Middle frontal gyrus (tissue), 1 donor: ENCODE data around the gene ELMO3.

ENCODE experiments used
- DNase-seq: peaks from one replicate; pipeline ENCODE4 v3.0.0-alpha.2; 2015; ENCODE audit warnings: low spot score; ENCODE audit errors: extremely low spot score

The ELMO3 gene

DNA sequence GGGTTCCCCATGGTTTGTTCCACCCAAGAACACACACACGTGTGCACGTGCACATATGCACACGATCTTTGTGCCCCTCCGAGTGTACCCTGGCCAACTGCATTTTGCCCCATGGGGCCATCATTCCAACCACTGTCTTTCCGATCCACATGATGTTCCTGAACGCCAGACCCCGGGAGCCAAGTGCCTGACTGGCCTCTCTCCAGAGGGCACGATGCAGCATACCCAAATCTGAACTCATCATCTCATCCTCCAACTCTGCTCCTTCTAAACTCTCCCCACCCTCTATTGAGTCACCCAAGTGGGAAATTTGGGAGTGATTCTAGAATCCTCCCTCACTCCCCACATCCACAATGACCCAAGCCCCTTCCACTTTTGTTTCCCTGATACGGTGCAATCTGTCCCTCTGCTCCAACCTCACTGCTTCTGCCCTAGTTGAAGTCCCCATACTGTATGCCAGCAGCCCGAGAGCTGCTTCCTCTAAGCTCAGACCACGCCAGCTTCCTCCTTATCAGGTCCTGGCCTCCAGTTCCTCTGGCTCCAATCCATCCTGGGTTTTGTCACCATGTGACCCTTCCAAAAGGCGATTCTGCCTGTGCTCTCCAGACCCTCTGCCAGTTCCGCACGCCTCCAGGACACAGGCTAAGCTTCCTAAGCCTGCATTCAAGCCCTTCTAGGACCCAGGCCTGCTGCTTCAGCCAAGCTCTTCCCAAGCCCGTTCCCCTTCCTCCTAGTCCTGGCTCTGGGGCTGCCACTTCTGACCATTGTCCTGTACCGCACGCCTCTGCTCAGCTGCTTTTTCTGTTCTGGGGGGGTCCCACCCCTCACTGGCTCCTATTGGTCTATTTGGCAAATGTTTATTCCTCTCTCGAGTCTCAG, 17.9 kb downstream of the ELMO3 start:
- no peak for DNase-seq

DNA sequence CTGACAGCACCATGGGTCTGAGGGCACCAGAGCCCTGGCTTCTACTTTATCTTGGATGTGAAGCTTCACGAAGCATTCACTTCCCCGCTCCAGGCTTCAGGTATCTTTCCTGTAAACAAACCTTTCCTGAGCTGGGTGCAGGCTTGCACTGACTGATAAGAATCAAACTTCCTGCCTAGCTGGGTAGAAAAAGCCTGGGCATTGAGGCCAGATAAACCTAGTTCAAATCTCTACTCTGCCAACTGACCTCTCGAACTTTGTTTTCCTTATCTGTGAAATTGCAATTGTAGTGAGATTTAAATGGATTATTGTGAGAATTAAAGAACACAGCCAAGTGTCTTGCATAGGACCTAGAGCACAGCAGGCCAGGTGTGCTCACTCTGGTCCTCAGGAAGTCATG, 25.1 kb downstream of the ELMO3 start:
- DNase-seq = no peak

DNA sequence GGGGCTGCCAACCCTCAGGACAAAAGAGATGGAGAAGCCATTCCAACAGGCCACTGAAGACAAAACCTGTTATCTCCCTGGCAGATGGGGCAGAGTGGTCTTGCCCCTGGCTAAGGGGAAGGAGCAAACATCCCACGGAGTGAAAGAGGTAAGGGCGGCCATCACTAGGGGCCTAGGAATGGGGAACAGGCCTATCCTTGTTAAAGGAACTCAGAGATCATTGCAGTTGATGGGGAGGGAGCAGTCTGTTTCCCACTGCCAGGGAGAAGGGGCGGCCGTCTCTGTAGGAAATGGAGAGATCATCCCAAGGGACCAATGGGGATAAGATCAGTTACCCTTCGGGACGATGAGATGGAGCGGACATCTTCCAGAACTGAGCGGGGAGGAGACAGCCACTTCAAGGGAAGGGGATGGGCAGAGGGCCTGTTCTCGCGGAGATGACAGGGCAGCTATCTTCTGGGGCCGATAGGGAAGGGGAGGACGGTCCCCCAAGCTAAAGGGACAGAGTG, 27.4 kb downstream of the ELMO3 start:
- no peak for DNase-seq

DNA sequence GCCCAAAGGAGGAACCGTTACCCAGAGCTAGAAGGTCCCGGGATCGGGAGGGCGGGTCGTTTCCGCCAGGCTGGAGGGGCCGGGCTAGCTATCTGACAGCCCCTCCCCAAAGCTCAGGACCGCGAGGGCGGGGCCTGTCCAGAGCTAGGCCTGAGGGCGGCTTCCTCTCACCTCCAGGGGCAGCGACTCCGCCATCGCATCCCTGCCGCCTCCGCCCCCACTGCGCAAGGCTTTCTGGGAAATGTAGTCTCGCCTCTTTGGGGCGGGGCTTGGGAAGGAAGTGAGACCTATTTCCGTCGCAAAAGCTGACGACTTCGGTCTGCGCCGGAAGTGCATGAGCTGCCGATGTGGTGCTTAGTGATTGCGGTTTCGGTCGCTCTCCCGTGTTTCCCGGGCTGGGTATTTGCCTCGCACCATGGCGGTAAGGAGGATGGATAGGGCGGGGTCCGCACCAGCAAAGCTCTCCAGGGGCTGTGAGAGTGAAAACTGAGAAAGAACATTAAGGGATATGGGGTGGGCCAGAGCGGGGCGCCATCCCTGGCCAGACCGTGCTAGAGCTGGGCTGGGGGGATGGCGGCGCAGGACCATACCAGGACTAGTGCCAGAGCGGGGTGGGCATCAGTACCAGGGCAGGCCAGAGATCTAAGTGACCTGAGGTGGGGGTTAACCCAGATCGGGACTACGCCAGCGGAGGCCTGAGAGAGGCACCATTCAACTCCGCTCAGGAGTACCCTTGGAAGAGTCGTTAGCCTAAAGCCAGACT, 28.1 kb downstream of the ELMO3 start, which contains the start of gene TMEM208:
Gene TMEM208, plus strand, starts transcription at position 327 of the 763 bp plus-strand sequence. Its CDS starts 89 bp downstream, at position 416.
- DNase-seq = peak; percentile 98

DNA sequence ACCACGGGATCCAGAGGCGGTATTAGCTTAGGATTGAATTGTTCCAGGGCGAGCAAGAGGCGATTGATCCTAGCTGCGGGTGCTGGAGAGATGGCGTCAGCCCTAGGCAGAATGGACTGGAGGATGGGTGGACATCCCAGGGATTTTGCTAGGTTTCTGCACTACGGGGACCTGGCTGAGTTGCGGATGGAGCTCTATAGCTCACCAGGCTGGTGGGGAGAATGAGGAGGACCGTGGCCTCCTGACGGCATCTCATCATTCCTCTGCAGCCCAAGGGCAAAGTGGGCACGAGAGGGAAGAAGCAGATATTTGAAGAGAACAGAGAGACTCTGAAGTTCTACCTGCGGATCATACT, 28.6 kb downstream of the ELMO3 start:
- DNase-seq = no peak

DNA sequence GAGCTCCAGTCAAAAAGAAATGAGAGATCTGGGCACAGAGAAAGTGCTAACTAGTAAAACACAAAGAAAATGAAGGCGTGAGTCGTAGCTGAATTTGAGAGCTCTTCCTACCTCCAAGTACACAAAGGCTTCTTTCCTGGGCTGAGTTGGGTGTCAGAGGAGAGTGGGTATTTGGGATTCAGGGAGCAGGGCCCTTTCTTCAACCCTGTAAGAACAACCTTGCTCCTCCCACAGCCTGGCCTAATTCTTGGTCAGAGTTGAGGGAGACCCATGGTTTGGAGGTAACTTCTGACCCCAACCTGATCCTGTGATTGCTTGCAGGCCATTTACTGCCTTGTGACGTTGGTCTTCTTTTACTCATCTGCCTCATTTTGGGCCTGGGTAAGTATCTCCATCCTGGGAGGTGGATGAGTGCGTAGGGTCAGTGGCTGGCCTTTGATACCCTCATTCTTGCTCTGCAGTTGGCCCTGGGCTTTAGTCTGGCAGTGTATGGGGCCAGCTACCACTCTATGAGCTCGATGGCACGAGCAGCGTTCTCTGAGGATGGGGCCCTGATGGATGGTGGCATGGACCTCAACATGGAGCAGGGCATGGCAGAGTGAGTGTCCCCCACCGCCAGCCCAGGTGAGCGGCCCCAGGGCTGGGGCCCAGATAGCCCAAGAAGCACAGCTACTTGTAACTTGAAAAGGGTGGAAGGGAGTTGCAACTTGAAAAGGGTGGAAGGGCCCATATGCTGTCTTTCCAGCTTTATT, 29.3 kb downstream of the ELMO3 start:
- DNase-seq = no peak

DNA sequence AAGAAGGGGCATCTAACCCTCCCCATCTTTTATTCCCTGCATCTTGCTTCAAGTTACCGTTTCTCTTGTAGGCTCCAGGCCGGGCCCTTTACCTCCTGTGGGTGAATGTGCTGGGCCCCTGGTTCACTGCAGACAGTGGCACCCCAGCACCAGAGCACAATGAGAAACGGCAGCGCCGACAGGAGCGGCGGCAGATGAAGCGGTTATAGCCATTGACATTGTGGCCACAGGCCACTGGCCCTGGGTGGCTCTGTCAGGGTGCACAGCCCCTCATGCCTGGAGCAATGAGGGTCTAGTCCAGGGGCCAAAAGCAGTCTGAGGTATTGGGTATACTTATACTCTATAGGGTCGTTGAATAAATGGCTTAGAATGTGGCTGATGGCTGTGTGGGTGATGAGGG, 30.0 kb downstream of the ELMO3 start:
- no peak for DNase-seq

DNA sequence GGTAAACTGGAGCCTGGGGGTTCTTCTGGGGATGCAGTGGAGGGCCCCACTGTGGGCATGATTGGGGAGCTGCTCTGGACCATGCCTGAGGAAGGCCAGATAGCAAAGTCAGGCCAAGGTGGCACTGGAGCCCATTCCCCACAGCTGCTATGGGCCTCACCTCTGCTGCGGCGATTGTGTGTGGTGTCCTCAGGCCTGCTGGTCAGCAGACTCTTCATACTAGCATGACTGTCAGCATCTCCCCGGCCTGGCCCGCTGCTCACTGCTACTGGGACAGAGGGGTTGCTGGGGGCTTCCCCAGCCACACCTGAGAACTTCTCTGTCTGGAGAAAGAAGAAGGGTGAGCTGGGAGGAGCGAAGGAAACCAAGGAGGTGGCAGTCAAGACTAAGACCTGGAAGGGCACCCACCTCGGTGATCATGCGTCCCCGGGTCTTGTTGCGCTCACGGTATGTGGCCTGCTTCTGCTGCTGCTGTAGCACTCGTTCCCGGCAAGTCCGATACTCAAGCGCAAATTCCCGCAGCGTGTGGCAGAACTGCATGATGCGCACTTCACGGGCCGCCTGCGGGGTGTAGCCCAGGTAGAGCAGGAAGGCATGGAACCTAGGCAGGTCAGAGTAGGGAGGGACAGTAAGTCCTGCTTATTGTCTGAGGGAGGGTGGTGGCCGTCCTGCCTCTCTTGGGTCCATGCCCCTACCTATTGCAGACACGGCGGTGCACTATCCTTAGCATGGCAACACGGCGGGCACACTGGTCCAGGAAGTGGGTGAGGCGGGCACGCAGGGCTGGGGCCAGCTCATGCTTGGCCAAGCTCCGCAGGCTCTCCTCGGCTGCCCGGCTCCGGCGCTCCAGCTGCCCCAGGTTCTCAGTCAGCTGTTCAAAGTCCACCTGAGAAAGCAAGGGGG, 31.2 kb downstream of the ELMO3 start:
- DNase-seq = no peak

DNA sequence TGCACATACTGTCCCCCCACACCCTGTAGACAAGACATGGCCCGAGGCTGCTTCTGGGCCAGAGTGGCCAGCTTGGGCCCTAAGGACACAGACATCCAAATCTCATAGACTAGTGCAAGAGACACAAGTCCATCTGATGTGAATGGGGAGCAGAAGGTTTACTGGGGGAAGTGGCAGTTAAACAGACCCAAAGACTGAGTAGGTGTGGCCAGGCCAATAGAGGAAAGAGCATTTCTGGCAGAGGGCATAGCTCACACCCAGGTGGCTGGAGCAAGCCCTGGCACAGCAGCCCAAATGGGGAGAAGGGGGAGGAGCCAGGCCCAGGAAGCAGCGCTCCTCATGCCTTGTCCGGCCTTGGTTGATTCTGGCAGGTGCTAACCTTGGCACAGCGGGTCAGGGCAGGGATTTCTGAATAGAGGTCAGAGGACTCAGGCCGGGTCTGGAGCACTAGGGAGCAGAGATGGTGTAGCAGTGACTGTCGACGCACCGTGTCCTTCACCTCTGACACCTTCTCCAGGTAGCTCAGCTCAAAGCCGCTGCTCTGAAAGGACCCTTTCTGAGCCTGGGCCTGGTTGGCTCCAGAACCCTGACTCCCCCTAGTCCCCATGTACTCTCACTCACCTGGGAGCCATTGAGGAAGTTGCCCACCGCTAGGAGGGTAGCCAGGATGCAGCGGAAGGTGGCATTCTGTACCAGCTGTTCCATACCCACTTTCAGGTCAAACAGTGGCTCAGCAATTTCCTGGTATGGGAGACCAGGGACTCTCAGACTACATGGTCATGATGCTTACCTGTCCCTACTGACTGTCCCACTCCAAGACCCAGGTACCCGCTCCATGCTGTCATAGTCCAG, 32.1 kb downstream of the ELMO3 start:
- no peak for DNase-seq

DNA sequence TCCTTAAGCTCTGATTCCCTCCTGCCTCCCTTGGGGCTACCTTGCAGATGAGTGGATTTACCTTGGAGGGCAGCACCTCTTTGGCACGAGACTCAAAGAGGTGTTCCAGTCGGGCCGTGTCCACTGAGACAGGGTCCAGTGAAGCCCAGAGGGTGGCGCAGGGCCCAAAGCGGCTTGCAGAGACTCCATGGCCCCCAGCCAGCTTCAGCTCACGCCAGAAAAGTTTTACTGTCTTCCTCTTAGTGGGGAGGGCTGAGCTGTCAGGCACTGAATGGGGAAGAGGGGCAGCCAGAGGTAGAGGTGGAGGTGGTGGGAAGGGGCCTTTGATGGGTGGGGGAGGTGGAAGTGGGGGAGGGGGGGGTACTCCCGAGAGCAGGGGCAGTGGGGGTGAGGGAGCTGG, 34.7 kb downstream of the ELMO3 start:
- no peak for DNase-seq

DNA sequence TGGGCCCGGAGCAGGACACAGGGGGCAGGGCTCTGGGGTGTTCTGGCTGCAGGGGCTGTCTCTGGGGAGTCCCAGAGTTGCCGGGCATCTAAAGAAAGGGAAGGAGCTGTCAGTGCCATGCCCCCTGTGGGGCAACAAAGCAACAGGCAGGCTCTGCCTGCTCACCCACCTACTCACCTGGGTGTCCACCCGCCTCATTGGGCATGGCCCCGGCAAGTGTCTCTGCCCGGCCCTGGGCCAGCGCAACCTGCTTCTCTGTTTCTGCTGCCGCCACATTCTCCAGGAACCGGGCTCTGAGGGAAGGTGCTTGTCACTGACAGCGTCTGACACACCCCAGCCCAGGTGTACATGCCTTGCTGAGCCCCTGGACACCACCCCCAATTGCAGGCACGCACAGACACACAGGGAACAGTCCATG, 35.3 kb downstream of the ELMO3 start:
- no peak for DNase-seq

DNA sequence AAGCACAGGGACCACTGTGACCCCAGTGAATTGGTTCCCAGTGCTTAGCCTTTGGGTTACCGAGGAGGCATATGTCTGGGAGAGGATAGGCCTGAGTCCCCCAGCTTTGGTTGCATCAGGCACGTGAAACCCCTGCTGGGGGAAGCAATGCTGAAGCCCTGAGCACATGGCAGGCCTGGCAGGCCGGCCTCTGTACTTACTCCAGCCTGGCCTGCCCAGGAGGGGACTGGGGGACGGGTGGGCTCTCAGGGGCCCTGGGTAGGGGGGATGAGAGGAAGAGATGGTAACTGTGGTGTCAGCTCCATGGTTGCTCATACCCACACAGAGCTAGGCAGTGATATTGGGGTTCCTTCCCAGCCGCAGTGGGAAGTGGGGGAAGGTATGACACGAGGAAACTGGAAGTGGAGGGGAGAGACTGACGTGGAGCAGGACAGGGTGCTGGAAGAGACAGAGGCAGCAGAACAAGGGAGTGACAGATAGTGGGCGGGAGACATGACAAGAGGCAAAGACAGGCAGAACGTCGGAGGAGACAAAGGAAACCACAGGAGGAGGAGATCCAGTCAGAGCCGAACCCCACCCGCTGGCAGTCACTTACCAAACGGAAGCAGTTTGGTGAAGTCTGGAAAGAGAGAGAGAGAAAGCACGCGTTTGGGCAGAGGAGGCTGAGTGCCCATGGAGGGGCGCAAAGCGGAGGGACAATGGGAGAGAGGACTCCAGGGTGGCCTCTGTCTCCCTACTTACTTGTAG, 37.1 kb downstream of the ELMO3 start:
- no peak for DNase-seq

DNA sequence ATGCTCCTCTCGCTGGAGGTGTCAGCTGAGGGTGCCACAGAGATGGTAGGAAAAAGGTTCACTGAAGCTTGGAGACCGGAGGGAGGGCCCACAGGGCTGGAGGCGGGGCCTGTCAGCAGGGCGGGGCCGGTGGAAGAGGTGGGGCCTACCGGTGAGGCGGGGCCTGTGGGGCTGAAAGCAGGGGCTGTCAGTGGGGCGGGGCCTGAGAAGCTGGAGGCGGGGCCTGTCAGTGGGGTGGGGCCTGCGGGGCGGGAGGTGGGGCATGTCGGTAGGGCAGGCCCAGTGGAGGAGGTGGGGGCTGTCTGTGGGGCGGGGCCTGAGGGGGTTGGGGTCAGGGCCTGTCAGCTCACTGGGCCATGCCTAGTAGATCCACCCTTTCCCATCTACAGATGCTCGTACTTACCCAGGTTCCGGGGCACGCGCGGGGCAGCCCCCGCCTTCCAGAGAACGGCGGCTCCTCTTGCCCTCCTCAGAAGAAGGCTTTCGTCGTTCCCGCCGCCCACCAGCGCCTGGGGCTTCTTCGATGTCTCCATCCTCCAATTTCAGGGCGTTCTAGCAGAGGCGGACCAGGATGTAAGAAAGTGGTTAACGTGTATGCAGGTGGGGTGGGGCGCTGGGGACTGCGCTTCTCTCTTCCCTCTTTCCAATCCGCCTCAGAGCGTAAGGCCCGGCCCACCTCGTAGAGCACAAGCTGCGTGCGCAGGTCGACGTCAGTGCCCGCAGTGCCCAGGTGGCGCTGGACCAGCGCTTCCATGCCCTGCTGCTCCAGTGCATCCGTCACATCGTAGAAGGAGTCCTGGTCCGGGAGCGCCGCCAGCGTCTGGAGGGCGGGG, 37.8 kb downstream of the ELMO3 start:
- DNase-seq = no peak

DNA sequence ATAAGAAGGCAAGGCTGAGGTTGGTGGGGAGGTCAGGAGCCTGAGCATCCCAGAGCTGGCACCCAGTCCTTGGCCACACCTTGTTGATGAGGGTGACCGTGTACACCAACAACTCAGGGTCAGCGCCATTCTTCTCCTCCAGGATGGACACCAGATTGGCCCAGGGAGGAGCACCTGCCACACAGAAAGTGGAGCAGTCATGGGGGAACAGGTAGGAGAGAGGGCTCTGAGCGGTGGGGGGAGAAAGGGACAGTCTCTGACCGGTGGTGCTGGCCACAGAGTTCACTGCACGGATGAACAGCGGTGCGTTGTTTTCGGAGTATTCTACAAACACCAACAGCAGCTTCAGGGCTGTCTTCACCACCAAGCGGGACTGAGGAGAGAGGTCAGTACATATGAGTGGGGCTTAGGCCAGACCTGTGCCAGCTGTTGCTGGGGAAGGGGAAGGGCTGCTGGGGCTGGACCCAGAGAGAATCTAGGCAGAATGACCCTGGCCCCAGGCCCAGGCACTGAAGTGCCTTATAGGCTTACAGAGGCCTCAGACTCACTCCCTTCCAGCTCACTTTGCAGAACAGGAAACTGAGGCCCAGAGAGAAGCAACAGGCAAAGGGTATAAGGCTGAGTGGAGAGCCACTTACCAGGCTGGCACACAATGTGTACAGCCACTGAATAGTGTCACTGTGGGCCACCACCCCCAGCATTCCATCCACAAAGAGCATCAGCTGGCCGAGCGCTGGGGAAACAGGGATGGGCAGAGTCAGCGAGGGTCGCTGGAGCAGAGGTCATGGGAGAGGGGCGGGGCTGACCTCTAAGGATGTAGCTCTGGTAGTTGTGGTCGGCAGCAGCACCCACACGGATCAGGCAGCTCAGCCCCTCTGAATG, 38.7 kb downstream of the ELMO3 start:
- DNase-seq = no peak

DNA sequence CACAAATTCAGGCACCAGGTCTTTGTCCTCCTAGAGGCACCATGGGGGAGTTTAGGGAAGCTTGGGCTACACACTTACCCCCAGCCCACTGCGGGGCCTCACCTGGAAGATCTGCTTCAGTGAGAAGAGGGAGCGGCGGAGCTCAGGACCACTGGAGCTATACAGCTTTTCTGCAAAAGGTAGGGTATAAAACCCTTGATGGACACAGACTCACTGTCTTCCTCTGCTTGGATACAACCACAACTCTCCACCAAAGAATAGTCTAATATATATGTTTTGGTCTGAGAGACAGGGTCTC, 39.3 kb downstream of the ELMO3 start:
- DNase-seq = no peak

DNA sequence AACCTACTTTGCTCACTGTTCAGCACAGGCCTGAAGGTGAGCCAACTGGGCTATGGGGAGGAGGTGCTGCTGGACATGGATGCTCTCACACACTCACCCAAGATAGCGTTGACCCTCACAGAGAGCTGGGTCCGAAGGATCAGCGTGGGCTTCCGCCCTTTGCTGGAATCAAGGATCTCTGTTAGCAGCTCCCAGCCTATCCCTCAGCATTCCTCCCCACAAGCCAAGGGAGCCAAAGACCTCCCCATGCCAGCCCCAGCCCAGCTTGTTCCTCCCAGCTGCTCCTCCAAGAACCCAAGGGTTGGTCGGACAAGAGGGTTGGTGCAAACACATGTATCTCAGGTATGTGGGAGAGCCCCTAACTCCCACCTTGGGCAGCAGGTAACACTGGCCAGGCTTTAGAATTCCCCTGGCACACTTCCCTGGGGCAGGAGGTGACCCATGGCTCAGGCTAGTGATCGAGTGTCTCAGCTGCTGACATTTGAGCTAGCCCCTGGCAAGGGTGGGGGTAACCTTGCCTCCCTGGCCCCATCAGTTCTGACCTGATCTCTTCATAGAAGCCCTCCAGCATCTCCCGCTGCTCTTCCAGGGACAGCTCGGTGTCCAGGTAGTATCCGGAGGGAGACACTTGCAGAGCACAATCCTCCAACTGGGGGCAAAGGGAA, 40.0 kb downstream of the ELMO3 start:
- DNase-seq = no peak

DNA sequence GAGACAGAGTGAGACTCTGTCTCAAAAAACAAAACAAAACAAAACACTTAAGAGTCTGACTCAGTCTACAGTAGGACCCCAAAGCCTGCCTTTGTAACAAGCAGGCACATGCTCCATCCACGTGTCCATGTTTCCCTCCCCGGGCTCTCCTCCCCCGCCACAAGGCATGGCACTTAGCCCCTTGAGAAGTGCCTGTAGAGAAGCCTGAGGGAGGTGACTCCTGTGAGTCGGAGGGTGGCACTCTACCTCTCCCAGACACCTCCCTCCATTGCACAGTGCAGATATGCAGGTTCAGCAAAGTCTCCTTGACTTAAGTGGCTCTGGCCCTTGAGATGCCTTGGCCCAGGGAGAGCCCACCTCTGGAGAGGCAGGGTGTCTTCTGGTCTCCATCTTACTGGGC, 41.6 kb downstream of the ELMO3 start:
- DNase-seq = no peak
